Fibroblast of lung (primary cell): Measurements from ENCODE around the gene PFDN1. TPM values are rescaled to one million over a fixed set of nuclear protein-coding genes. Genes with fewer than 3 reads are reported as not detected.

Source experiments
- DNase-seq, 2 donors: peaks; one replicate each; pipeline versions ENCODE4 v3.0.0 to v3.0.0-alpha.2; 2010; ENCODE audit warnings: low read depth in 2 of 2
- H2AFZ ChIP-seq: 2 replicates; pipeline ENCODE4 v1.5.1; 2012; ENCODE audit warnings: low read length, control low read depth, inconsistent platforms
- H3K27ac ChIP-seq: 2 replicates; pipeline ENCODE4 v1.5.1; 2011; ENCODE audit warnings: low read length, control low read depth; ENCODE audit not compliant: insufficient read depth
- H3K27me3 ChIP-seq: 2 replicates; pipeline ENCODE4 v1.5.1; 2011; ENCODE audit warnings: mild to moderate bottlenecking, low read length; ENCODE audit not compliant: control insufficient read depth, insufficient read depth
- H3K36me3 ChIP-seq: 2 replicates; pipeline ENCODE4 v1.5.1; 2011; ENCODE audit warnings: low read length; ENCODE audit not compliant: control insufficient read depth, insufficient read depth
- H3K4me1 ChIP-seq: 2 replicates; pipeline ENCODE4 v1.5.1; 2011; ENCODE audit warnings: low read length; ENCODE audit not compliant: control insufficient read depth, insufficient read depth; ENCODE audit errors: extremely low read depth
- H3K4me2 ChIP-seq: 2 replicates; pipeline ENCODE4 v1.5.1; 2011; ENCODE audit warnings: low read length, control low read depth; ENCODE audit not compliant: insufficient read depth; ENCODE audit errors: extremely low read depth
- H3K4me3 ChIP-seq, 4 experiments: fragments of 200-600 bp in 1 of 4; sonication (generic) in 1 of 4; replicated peaks in 1 of 4; 2 replicates each; pipeline ENCODE4 v1.5.1; 2011 to 2016; ENCODE audit warnings: low read length in 4 of 4, low read depth in 3 of 4, mild to moderate bottlenecking in 3 of 4, control low read depth in 2 of 4, inconsistent platforms in 1 of 4, mixed read lengths in 1 of 4; ENCODE audit not compliant: insufficient read depth in 1 of 4; ENCODE audit errors: control extremely low read depth in 1 of 4
- H3K79me2 ChIP-seq: 2 replicates; pipeline ENCODE4 v1.5.1; 2012; ENCODE audit warnings: mild to moderate bottlenecking, low read length, inconsistent platforms; ENCODE audit not compliant: control insufficient read depth, insufficient read depth
- H3K9ac ChIP-seq: 2 replicates; pipeline ENCODE4 v1.5.1; 2011; ENCODE audit warnings: mild to moderate bottlenecking, low read length, control low read depth; ENCODE audit not compliant: insufficient read depth
- H3K9me3 ChIP-seq: 2 replicates; pipeline ENCODE4 v1.5.1; 2012; ENCODE audit warnings: low read depth, low read length; ENCODE audit not compliant: control insufficient read depth, insufficient read depth
- H4K20me1 ChIP-seq: 2 replicates; pipeline ENCODE4 v1.5.1; 2011; ENCODE audit warnings: low read length; ENCODE audit not compliant: control insufficient read depth, insufficient read depth; ENCODE audit errors: extremely low read depth
- CTCF ChIP-seq, 2 donors: IDR thresholded peaks in 1 of 2; conservative IDR thresholded peaks in 1 of 2; 1 replicate in 1 of 2; 2 replicates in 1 of 2; pipeline ENCODE4 v1.5.1; 2011 to 2012; ENCODE audit warnings: low read length in 2 of 2, control low read depth in 1 of 2, inconsistent platforms in 1 of 2, low read depth in 1 of 2, mild to moderate bottlenecking in 1 of 2
- EZH2 ChIP-seq: IDR thresholded peaks from 2 replicates; pipeline ENCODE4 v1.5.1; 2012; ENCODE audit warnings: low read length, control low read depth, mild to moderate bottlenecking; ENCODE audit errors: missing control alignments
- polyA plus RNA-seq, 2 donors: library from polyadenylated mRNA; depleted of rRNA in 1 of 2; stranded (reverse) in 1 of 2; unstranded in 1 of 2; fragments of >200 nt; gene quantifications; 2 replicates each; pipeline ENCODE4 v1.2.1, GENCODE V29; 2011 to 2012; ENCODE audit warnings: missing spikeins in 1 of 2
- total RNA-seq: library from RNA; depleted of rRNA; stranded (reverse); fragments of >200 nt; gene quantifications from 2 replicates; pipeline ENCODE4 v1.2.1, GENCODE V29; 2014

The PFDN1 gene
- total and polyA plus RNA-seq, 2 donors (not counting 1 experiment from before 2014, with no cell fraction given): 35.5 to 140 TPM

DNA sequence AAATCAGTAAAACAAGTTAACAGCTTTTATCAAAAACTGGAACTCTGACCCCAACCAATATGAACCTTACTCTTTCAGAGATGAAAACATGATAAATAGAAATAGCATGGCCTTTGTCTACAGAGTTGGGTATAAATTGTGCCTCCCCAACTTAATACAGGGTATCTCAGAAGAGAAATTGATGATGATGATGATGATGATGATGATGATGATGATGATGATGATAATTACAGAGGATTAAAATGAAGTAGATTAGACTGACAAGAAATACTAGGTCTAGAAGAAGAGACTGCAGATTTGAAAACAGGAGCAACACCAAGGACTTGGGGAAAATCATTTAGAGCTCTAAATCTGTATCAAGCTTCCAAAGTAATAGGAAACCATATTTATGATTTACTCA is 27.1 kb downstream of the PFDN1 start:
- no peak for DNase-seq
- no peak overlapping the region for H3K9ac ChIP-seq
- H3K79me2 ChIP-seq: no peaks in the 10 kb centered on the region
- H3K36me3 ChIP-seq: no peaks in the 10 kb centered on the region
- TF ChIP-seq CTCF (conservative IDR thresholded peaks at IDR 0.05 in 1 of 2, IDR thresholded peaks at IDR 0.05 in 1 of 2; ENCODE audit: low read depth in 1 of 2, low read length in 2 of 2): no peak
- no peak for TF ChIP-seq EZH2
- H3K27ac ChIP-seq: no peak overlapping the region
- H2AFZ ChIP-seq: no peak overlapping the region
- no peaks in the 10 kb centered on the region for H3K9me3 ChIP-seq
- no peak overlapping the region for H3K4me3 ChIP-seq
- H3K4me1 ChIP-seq: no peaks in the 10 kb centered on the region
- H4K20me1 ChIP-seq: no peaks in the 10 kb centered on the region
- H3K4me2 ChIP-seq: no peak overlapping the region
- H3K27me3 ChIP-seq: no peaks in the 10 kb centered on the region

DNA sequence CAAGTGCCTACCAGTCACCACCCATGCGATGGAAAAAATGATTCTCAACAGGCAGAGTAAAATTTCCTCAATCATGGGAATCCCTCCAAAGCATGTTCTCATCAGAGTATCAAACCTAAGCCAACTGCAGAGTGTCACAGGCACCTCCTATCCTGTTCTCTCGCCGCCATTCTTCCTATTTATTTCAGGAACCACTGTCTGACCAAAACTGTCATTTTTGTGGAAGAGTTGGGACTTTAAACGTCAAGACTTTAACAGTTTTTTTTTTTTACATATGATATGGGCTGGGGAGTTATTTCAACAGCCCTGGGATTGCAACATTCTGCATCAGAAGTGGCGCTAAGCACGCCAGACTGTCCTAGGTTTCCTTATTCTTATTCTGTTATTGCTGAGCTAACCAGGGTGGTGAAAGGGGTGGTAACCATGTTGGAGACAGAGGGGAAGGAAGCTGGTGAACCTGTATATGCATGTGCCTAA is 29.5 kb downstream of the PFDN1 start:
- peak in 1 of 2 donors; percentile 74 for DNase-seq
- Histone ChIP-seq H3K4me1 (no peaks in the 10 kb centered on the region), H4K20me1 (no peaks in the 10 kb centered on the region), H3K27me3 (no peaks in the 10 kb centered on the region), H3K9me3 (no peaks in the 10 kb centered on the region), H3K79me2 (no peaks in the 10 kb centered on the region), H3K27ac (no peak overlapping the region), H3K4me3 (no peak overlapping the region), H3K4me2 (no peak overlapping the region), H3K36me3 (no peaks in the 10 kb centered on the region), H2AFZ (no peak overlapping the region), H3K9ac (no peak overlapping the region)
- TF ChIP-seq EZH2 (no peak), CTCF (conservative IDR thresholded peaks at IDR 0.05 in 1 of 2, IDR thresholded peaks at IDR 0.05 in 1 of 2; ENCODE audit: low read depth in 1 of 2, low read length in 2 of 2) (no peak)

- DNase-seq: no peak
- Histone ChIP-seq H2AFZ (no peak overlapping the region), H3K4me1 (no peaks in the 10 kb centered on the region), H3K4me2 (no peak overlapping the region), H3K9me3 (no peaks in the 10 kb centered on the region), H4K20me1 (no peaks in the 10 kb centered on the region), H3K79me2 (peaks cover 5% of the 10 kb centered on the region), H3K4me3 (no peak overlapping the region), H3K9ac (no peak overlapping the region), H3K36me3 (no peaks in the 10 kb centered on the region), H3K27me3 (no peaks in the 10 kb centered on the region), H3K27ac (no peak overlapping the region)
- TF ChIP-seq EZH2 (no peak), CTCF (conservative IDR thresholded peaks at IDR 0.05 in 1 of 2, IDR thresholded peaks at IDR 0.05 in 1 of 2; ENCODE audit: low read depth in 1 of 2, low read length in 2 of 2) (no peak)
Observed at GRCh38 chr5:140270008-140270407, 32.9 kb downstream of the PFDN1 start.
